Fibroblast of peridontal ligament (primary cell): Measurements from ENCODE around the gene ARPC1A.
"Not testable (repeated sequence)": the region's sequence is repeated elsewhere in the genome, so short reads cannot be mapped to it uniquely, and the experiment has no call there.

Source experiments
- DNase-seq: peaks from one replicate; pipeline ENCODE4 v3.0.0-alpha.2; 2010; ENCODE audit errors: extremely low read depth

The ARPC1A gene

DNA sequence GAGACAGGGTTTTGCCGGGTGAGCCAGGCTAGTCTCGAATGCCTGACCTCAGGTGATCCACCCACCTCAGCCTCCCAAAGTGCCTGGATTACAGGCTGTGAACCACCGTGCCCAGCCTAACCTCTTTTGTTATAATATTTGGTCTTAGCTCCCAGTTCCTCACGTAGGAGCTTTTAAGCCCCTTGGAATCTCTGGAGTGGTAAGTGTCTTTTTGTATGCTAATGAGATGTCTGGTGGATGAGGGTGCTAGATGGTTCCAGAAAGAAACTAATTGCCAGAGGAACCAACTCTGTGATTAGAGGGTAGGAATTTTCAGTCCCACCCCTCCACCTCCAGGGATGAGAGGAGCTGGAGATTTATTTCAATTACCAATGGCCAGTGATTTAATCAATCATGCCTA, 5.3 kb upstream of the ARPC1A start:
- DNase-seq, result no peak

DNA sequence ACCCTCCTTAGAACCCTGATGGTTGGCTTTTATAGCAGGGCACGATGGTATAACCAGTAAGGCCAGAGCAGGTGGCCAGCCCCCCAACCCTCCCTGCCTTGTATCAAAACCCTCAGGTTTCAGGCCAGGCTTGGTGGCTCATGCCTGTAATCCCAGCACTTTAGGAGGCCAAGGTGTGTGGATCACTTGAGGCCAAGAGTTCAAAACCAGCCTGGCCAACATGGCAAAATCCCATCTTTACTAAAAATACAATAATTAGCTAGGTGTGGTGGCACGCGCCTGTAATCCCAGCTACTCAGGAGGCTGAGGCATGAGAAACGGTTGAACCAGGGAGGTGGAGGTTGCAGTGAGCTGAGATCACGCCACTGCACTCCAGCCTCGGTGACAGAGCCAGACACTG, 3.0 kb upstream of the ARPC1A start:
- not testable (repeated sequence) for DNase-seq

DNA sequence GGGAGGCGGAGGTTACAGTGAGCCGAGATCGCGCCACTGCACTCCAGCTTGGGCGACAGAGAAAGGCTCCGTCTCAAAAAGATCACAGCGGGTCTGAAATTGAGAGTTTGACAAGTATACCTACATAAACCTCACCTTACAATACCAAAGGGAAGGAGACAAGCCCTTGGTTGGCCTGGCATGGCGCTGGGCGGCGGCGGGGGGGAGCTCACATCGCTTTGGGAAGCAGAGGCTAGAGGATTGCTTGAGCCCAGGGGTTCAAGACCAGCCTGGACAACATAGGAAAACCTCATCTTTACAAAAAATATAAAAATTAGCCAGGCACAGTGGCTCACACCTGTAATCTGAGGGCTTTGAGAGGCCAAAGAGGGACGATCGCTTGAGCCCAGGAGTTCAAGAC, 1.1 kb upstream of the ARPC1A start:
- DNase-seq, result no peak

DNA sequence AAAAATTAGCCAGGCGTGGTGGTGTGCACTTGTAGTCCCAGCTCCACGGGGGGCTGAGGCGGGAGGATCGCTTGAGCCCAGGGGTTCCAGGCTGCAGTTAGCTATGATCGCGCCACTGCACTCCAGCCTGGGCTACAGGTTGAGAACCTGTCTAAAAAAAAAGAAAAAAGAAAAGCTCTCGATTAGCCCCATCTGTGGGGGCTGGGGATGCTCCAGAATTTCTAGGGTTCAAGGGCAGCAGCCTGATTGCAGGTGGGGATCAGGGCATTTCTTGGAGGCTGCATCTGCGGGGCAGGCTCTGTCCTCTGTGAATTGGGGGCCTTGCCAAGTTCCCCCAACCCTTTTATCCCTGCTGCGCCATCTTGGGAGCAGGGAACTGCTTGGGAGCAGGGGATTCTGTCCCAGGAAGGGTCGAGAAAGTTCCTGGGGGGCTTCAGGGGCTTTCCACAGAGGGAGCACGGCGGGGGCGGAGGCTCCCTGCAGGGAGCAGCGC, 651 bp upstream of the ARPC1A start:
- DNase-seq, result no peak

DNA sequence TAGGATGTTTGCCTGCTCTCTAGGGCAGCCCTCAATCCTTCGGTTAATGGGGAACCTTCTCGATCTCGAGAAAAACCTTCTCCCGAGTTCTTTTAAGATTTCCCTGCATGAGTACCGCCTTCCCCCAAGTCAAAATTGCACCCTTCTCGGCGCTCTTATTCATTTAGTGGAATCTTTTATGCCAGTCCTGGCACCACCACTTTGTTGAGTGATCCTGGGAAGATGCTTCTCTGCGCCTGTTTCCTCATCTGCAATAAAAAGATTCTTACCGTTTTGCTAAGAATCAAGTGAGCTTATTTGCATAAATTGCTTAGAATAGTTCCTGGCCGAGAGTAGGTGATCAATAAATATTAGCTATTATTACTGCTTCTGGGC, 697 bp downstream of the ARPC1A start:
- no peak for DNase-seq

DNA sequence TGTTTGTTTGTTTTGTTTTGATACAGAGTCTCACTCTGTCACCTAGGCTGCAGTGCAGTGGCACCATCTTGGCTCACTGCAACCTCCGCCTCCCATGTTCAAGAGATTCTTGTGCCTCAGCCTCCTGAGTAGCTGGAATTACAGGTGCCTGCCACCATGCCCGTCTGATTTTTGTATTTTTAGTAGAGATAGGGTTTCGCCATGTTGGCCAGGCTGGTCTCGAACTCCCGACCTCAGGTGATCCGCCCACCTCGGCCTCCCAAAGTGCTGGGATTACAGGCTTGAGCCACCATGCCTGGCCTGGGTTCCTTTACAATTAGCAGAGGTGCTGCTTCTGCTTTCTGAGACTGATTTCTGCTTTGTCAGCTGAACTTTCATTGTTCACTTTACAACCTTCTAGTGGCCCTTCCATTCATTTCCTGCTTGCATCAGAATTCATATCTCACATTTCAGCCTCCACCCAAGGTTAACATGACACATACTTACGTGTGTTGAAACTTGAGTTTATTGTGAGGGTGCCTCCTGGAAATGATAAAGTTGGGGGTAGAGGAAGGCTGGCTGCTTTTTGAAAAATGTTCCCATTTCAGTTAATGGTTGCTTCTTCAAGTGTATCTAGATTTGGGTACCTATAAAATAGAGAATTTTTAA, 4.7 kb downstream of the ARPC1A start:
- peak; percentile 89 for DNase-seq

DNA sequence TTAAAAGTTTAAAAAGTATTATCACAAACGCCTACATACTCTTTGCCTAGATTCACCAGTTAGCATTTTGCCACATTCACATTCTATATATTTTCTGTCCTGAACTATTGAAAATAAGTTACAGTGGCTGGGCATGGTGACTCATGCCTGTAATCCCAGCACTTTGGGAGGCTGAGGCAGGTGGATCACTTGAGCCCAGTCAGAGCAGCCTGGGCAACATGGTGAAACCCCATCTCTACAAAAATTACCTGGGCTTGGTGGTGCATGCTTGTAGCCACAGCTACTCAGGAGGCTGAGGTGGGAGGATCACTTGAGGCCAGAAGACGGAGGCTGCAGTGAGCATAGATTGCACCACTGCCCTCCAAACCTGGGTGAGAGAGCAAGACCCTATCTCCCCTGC, 5.3 kb downstream of the ARPC1A start:
- no peak for DNase-seq

DNA sequence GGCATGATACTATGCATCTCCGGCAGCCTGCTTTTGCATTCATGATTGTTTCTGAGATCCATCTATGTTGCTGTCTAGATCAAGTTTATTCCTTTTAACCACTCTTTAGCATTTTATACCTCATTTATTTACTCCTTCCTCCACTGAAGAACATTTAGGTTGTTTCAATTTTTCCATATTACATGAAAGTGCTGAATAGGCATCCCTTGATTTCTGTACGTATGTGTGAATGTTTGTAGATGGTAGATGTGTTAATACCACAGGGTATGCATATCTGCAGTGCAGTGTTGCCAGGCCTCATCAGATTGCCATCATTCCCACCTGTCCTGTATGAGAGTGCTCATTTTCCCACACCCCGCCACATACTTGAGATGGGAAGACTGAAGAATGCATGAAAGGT, 13.9 kb downstream of the ARPC1A start:
- no peak for DNase-seq

DNA sequence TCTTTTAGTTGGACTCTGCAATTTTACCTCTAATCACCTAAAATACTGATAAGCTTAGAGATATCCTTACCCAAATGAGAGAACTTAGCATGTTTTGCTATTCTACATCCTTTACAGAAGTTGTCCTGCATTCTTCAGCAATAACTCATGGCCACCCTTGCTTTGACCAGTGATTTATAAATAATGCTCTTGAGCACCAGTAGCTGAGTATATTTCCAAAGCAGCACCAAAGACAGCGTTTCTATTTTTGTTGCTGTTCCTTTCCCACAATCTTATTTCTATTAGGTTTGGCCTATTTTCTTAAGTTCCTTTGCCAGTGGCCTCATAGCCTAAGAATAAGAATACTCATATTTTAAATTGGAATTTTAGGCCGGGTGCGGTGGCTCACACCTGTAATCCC, 15.0 kb downstream of the ARPC1A start:
- no peak for DNase-seq

DNA sequence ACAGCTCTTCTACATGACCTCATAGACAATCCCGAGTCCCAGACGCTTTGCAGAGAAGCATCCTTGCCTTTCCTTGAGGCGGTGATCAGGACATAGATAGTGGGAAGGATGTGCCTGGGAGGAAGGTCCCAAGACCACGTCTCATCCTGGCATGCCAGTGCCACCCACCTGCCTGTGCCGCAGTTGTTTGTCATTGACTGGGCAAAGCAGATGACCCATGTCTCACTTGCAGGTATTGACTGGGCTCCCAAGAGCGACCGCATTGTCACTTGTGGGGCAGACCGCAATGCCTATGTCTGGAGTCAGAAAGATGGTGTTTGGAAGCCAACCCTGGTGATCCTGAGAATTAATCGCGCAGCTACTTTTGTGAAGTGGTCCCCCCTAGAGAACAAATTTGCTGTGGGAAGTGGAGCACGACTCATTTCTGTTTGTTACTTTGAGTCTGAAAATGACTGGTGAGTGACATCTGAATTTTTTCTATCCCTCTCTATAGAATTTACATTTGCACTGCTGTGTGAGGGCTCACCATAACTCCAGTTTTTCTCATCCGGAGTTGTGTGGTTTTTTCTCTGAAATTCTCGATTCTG, 18.5 kb downstream of the ARPC1A start:
- DNase-seq, result no peak

DNA sequence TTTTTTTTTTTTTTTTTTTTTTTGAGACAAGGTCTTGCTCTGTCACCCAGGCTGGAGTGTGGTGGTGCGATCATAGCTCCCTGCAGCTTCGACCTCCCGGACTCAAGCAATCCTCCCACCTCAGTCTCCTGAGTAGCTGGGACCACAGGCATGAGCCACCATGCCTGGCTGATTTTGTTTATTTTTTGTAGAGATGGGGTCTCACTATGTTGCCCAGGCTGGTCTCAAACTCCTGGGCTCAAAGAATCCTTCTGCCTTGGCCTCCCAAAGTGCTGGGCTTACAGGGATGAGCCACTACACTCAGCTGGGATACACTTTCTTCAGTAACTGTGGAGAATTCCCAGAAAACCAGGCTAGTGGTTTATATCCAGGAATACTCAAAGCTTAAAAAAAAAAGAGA, 24.9 kb downstream of the ARPC1A start:
- DNase-seq, result not testable (repeated sequence)

DNA sequence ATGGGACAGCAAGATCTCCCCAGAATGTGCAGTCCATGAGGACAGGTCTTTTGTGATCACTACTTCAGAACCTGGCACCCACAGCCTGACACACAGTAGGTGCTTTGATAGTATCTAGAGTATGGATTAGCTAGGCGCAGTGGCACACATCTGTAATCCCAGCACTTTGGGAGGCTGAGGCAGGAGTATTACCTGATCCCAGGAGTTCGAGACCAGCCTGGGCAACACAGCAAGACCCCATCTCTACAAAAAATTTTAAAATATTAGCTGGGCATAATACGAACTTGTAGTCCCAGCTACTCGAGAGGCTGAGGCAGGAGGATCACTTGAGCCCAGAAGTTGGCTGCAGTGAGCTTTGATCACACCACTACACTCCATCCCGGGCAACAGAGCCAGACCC, 26.5 kb downstream of the ARPC1A start:
- no peak for DNase-seq

DNA sequence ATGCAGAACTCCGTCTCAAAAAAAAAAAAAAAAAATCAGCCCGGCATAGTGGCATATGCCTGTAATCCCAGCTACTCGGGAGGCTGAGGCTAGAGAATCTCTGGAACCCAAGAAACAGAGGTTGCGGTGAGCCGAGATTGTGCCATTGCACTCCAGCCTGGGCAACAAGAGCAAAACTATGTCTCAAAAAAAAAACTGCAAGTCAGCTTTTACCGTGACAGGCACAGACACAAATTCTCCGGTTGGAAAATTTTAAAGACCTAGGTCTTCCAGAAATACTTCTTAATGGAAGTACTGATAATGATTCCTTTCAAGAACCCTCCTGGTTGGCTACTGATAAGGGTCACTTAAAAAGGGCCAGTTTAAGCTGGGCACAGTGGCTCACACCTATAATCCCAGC, 29.4 kb downstream of the ARPC1A start:
- no peak for DNase-seq

DNA sequence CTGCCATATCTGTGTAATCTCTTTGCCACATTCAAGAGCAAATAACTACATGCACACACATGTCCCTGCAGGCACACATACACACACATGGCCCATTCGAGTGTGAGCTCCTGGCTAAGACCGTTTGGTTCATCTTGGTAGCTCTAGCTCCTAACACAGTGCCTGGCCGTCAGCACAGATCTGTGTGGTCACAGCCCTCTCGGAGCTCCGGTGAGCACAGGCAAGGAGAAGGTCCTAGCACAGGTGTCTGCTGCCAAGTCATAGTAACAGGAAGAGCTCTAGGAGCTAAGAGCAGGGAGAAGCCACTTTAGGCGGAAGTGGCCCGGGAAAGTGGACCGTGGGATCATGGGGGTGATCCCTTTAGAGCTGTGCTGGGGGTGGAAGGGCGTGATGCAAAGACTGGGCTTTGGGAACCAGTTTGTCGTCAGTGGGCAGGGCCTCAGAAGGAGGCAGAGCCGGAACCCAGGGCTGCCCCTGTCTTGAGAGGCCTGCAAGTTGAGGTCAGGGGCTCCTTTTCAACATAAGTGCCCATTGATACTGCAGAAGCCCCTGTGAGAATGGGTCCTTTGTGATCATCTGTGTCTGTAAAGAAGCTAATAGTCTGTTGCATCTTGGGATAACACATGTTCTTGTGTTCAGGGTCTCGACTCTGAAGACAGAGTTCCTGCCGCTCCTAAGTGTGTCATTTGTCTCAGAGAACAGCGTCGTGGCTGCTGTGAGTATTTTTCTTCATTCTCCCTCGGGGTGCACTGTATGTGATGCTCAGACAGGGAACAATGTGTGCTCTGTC, 32.2 kb downstream of the ARPC1A start:
- no peak for DNase-seq

DNA sequence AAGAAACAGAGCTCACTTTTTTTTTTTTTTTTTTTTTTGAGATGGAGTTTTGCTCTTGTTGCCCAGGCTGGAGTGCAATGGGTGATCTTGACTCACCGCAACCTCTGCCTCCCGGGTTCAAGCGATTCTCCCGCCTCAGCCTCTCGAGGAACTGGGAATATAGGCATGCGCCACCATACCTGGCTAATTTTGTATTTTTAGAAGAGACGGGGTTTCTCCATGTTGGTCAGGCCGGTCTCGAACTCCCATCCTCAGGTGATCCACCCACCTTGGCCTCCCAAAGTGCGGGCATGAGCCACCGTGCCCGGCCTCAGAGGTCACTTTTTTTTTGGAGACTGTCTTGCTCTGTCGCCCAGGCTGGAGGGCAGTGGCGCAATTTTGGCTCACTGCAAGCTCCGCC, 32.8 kb downstream of the ARPC1A start:
- not testable (repeated sequence) for DNase-seq

DNA sequence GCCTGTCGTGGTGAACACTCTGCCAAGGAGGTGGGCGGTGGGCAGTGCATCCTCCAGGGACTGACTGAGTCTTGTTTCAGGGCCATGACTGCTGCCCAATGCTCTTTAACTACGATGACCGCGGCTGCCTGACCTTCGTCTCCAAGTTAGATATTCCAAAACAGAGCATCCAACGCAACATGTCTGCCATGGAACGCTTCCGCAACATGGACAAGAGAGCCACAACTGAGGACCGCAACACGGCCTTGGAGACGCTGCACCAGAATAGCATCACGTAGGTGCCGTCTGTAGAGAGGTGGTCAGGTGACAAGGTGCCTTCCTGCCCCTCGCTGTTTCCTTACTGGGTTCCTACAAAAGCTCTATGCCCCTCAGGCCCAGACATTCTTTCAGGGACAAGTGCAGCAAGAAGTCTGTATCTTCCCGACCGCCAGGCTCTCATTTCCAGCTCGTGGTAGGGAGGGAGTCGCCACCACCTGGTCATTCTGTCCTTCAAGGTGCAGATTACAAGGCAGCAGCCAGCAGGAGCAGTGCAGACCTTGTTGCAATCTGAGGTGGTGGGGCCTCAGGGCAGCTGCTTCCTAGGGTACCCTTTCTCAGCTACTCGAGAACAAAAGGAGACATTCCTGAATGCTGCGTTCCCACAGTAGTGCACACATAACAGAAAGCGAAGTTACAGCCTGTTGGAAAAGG, 33.9 kb downstream of the ARPC1A start:
- DNase-seq, result no peak

DNA sequence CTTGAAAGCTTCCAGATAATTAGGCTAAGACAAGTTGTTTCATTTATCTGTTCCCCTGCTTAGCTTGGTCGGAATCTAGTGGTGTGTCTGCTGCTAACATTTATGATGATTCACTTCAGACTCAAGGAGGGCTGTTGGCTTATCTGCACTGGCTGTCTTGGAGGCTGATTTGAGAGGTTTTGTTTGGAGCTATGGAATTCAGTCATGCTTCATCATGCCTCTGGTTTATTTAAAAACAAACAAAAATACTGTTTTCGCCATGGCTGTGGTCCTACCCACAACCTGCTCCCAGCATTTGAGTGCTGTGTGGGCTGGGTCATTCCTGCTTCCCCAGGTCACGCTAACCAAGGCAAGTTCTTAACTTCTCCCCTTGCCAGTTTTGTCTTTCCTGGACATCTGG, 37.1 kb downstream of the ARPC1A start:
- DNase-seq, result peak; percentile 96

DNA sequence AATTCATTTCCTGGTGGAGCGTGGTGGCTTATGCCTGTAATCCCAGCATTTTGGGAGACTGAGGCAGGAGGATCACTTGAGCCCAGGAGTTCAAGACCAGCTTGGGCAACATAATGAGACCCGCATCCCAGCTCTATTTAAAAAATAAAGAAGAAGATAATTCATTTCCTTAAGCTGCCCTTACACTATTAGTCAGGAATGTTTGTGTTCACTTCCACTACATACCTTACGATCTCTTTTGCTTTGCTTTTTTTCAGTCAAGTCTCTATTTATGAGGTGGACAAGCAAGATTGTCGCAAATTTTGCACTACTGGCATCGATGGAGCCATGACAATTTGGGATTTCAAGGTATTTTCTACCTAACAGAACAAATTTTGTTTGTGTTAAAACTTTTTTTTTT, 37.6 kb downstream of the ARPC1A start:
- peak; percentile 20 for DNase-seq

DNA sequence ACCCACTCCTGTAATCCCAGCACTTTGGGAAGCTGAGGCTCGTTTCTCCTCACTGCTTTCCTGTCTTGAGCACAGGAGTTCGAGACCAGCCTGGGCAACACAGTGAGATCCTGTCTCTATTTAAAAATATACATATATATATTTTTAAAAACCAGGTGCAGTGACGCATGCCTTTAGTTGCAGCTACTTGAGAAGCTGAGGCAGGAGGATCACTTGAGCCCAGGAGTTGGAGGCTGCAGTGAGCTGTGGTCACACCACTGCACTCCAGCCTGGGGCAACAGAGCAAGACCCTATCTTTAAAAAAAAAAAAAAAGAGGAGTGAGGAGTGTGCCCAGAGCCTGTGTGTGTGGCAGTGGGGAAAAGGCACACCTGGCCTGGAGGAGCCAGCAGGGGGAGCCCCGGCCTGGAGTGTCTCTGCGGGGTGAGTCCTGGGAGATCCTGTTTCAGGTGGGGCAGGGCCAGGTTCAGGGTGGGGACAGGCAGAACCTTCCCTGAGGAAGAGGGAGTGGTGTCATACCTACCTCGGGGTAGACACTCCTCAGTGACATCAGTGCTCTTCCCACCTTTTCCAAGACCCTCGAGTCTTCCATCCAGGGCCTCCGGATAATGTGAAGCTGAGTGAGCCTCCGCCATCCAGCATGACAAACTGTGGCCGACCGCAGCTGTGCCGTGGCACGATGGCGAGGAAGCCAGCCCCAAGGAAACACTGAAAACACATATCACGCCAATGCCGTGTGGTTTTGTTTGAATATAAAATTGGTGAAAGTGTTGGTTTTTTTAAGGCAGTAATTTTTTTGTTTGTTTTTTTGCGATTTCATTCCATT, 39.8 kb downstream of the ARPC1A start:
- DNase-seq, result no peak

DNA sequence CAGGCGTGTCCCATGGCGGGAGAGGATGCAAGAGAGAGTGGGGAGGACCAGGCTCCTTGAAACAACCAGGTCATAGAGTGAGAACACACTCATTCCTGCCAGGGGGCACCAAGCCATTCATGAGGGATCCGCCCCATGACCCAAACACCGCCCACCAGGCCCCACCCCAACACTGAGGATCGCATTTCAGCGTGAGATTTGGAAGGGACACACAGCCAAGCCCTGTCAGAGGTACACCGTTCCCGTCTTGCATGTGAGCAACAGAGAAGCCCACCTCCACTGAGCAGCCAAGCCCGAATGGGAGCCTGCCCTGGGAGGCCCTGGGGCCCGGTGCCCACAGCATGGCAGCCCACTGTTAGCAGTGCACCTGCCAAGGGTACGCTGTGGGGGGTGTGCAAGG, 40.9 kb downstream of the ARPC1A start:
- DNase-seq, result no peak

DNA sequence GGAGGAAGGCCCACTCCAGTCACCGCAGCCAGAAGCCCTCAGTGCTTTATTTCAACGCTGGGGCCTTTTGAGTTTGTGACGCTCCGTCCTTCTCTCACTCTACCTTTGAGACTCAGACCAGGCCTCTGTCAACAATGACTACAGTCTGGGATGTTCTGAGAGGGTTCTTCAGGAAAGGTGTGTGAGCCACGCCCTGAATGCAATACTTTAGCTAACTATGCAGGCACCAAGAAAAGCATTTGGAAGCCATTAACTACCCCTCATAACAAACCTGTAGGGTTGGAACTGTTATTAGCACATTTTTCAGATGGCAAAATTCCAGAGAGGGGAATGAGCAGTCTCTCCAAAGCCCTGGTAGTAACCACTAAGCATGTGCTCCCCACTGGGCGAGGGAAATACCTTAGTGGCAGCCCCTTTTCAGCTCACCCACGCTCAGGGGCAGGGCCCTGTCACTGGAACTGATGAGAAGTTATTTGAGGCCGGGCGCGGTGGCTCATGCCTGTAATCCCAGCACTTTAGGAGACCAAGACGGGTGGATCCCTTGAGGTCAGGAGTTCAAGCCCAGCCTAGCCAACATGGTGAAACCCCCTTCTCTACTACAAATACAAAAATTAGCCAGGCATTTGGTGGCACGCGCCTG, 43.2 kb downstream of the ARPC1A start:
- no peak for DNase-seq
